Transverse colon (tissue), 4 donors: ENCODE measurements around the gene DUT.

ENCODE experiments used
- CTCF ChIP-seq, 5 experiments: fragments of 200-600 bp in 3 of 5; fragments of 450-650 bp in 2 of 5; sonication (generic) in 3 of 5; IDR thresholded peaks; 1 replicate in 2 of 5; 2 replicates in 3 of 5; pipeline ENCODE4 v1.5.1; 2016 to 2017; ENCODE audit warnings: antibody characterized with exemption in 5 of 5, inconsistent platforms in 3 of 5, mild to moderate bottlenecking in 2 of 5, moderate library complexity in 1 of 5
- POLR2A ChIP-seq: fragments of 450-650 bp; IDR thresholded peaks from one replicate; pipeline ENCODE4 v1.6.1; 2016; ENCODE audit warnings: antibody characterized with exemption, mild to moderate bottlenecking, moderate library complexity
- POLR2AphosphoS5 ChIP-seq, 3 donors: sonication (generic); formaldehyde crosslinking; IDR thresholded peaks; one replicate each; pipeline ENCODE4 v1.6.1; 2016; ENCODE audit warnings: antibody characterized with exemption in 3 of 3

DNA sequence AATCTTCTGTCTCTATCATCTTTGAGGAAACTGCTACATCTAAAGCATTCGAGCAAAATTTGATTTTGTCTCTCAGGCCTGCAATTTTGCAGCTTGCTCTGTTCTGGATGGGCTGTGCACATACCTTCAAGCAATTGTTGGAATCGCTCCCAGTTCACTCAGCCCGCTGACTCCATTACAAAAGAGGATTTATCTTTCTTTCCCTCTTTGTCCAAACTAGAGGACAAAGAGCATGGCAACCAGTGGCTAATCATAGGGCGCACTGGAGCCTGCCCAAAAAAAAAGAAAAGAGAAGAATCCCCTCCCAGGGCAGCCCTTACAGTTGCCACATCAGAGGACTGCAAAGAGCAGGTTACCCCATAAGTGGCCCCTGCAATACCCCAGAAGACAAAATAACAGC, 49.0 kb upstream of the DUT start:
- TF ChIP-seq CTCF (IDR thresholded peaks at IDR 0.05) (no peak), POLR2A (no peak), POLR2AphosphoS5 (IDR thresholded peaks at IDR 0.05) (no peak)
